IMR-90 (cell line): ENCODE results near the gene NRXN2. TPM values are rescaled to one million over a fixed set of nuclear protein-coding genes. Genes with fewer than 3 reads are reported as not detected.

ENCODE experiments used
- ATAC-seq: fragments of 200-7000 bp; cut with Tn5 transposase; 2 replicates; pipeline ENCODE4 v1.9.1; 2020; ENCODE audit warnings: low read depth, mild to moderate bottlenecking, moderate library complexity
- BruUV-seq: library from RNA; stranded (reverse); fragments of 400-500 nt; replicated peaks from 2 replicates; lab custom pipeline; 2021; lab: Mats Ljungman, UMichigan
- CTCF ChIA-PET: fragments of 300-600 bp; formaldehyde crosslinking; extraction: SDS; loops from one replicate; lab custom pipeline; 2021; ENCODE audit warnings: antibody characterized with exemption; lab: Yijun Ruan, JAX
- POLR2A ChIA-PET: fragments of 300-600 bp; sonication (Branson Sonifier 250); formaldehyde crosslinking; loops from one replicate; lab custom pipeline; 2022; ENCODE audit warnings: antibody characterized with exemption; ENCODE audit not compliant: unreplicated experiment; lab: Charles Lee
- DNase-seq: peaks from one replicate; pipeline ENCODE4 v3.0.0; 2013
- H2AFZ ChIP-seq: replicated peaks from 2 replicates; pipeline ENCODE3; 2013; ENCODE audit warnings: low read length, mild to moderate bottlenecking; ENCODE audit not compliant: poor library complexity
- H2AK5ac ChIP-seq: 2 replicates; pipeline ENCODE4 v1.6.1; 2013; ENCODE audit warnings: low read depth, low read length, inconsistent platforms
- H2AK9ac ChIP-seq: replicated peaks from 2 replicates; pipeline ENCODE3; 2013; ENCODE audit warnings: mild to moderate bottlenecking, low read depth, low read length, moderate library complexity; ENCODE audit not compliant: poor library complexity
- H2BK120ac ChIP-seq: 2 replicates; pipeline ENCODE4 v1.6.1; 2013; ENCODE audit warnings: low read depth, low read length, inconsistent platforms
- H2BK15ac ChIP-seq: 3 replicates; pipeline ENCODE4 v1.6.1; 2013; ENCODE audit warnings: low read depth, low read length, inconsistent platforms
- H2BK20ac ChIP-seq: 2 replicates; pipeline ENCODE4 v1.6.1; 2013; ENCODE audit warnings: low read depth, mild to moderate bottlenecking, inconsistent platforms, low read length, moderate library complexity
- H2BK5ac ChIP-seq: 2 replicates; pipeline ENCODE4 v1.6.1; 2013; ENCODE audit warnings: mild to moderate bottlenecking, low read depth, low read length, inconsistent platforms; ENCODE audit not compliant: poor library complexity, severe bottlenecking
- H3K14ac ChIP-seq: replicated peaks from 2 replicates; pipeline ENCODE4 v1.6.1; 2013; ENCODE audit warnings: low read depth, low read length, inconsistent platforms
- H3K18ac ChIP-seq: 2 replicates; pipeline ENCODE4 v1.6.1; 2013; ENCODE audit warnings: low read depth, low read length, control low read depth
- H3K23ac ChIP-seq: 2 replicates; pipeline ENCODE4 v1.6.1; 2013; ENCODE audit warnings: low read depth, low read length, inconsistent platforms
- H3K27ac ChIP-seq: 2 replicates; pipeline ENCODE4 v1.5.1; 2013; ENCODE audit warnings: mild to moderate bottlenecking, control low read depth, low read length; ENCODE audit not compliant: insufficient read depth
- H3K27me3 ChIP-seq: 2 replicates; pipeline ENCODE4 v1.6.1; 2013; ENCODE audit warnings: low read length; ENCODE audit not compliant: control insufficient read depth, insufficient read depth
- H3K36me3 ChIP-seq: 2 replicates; pipeline ENCODE4 v1.6.1; 2013; ENCODE audit warnings: low read length, mixed read lengths; ENCODE audit not compliant: control insufficient read depth, insufficient read depth
- H3K4ac ChIP-seq: 2 replicates; pipeline ENCODE4 v1.6.1; 2013; ENCODE audit warnings: low read depth, low read length, inconsistent platforms
- H3K4me1 ChIP-seq: 2 replicates; pipeline ENCODE4 v1.6.1; 2013; ENCODE audit warnings: low read length, mixed read lengths; ENCODE audit not compliant: control insufficient read depth, insufficient read depth
- H3K4me2 ChIP-seq: 2 replicates; pipeline ENCODE4 v1.6.1; 2013; ENCODE audit warnings: low read depth, mild to moderate bottlenecking, control low read depth, low read length, moderate library complexity
- H3K4me3 ChIP-seq: 2 replicates; pipeline ENCODE4 v1.5.1; 2013; ENCODE audit warnings: low read depth, mild to moderate bottlenecking, control low read depth, low read length, moderate library complexity; ENCODE audit not compliant: insufficient read depth
- H3K56ac ChIP-seq: 2 replicates; pipeline ENCODE4 v1.6.1; 2013; ENCODE audit warnings: low read length, inconsistent platforms; ENCODE audit not compliant: insufficient read depth; ENCODE audit errors: extremely low read depth
- H3K79me1 ChIP-seq, 2 experiments: 2 replicates each; pipeline ENCODE4 v1.6.1; 2013; ENCODE audit warnings: low read length in 2 of 2, inconsistent platforms in 1 of 2, low read depth in 1 of 2
- H3K9ac ChIP-seq: 2 replicates; pipeline ENCODE4 v1.6.1; 2013; ENCODE audit warnings: low read depth, low read length, control low read depth
- H3K9me1 ChIP-seq: 2 replicates; pipeline ENCODE4 v1.6.1; 2013; ENCODE audit warnings: low read length, inconsistent platforms; ENCODE audit not compliant: insufficient read depth
- H3K9me3 ChIP-seq: 2 replicates; pipeline ENCODE4 v1.6.1; 2013; ENCODE audit warnings: low read length; ENCODE audit not compliant: control insufficient read depth, insufficient read depth
- H4K20me1 ChIP-seq: 2 replicates; pipeline ENCODE4 v1.6.1; 2013; ENCODE audit warnings: low read length, inconsistent platforms; ENCODE audit not compliant: insufficient read depth
- H4K5ac ChIP-seq: 2 replicates; pipeline ENCODE4 v1.6.1; 2013; ENCODE audit warnings: mild to moderate bottlenecking, low read depth, low read length, control low read depth
- H4K8ac ChIP-seq, 2 experiments: 2 replicates each; pipeline ENCODE4 v1.6.1; 2013; ENCODE audit warnings: low read depth in 2 of 2, low read length in 2 of 2, control low read depth in 1 of 2, inconsistent platforms in 1 of 2
- H4K91ac ChIP-seq: 2 replicates; pipeline ENCODE4 v1.6.1; 2013; ENCODE audit warnings: low read depth, low read length, inconsistent platforms; ENCODE audit not compliant: insufficient read depth
- FOS ChIP-seq: fragments of 150-350 bp; IDR thresholded peaks from 2 replicates; pipeline ENCODE4 v1.6.1; 2016; ENCODE audit warnings: low read depth, low read length
- MAFK ChIP-seq: IDR thresholded peaks from 2 replicates; pipeline ENCODE4 v1.6.1; 2012; ENCODE audit warnings: low read depth, low read length, improper control_type of control experiment
- MAZ ChIP-seq: IDR thresholded peaks from 2 replicates; pipeline ENCODE4 v1.6.1; 2012; ENCODE audit warnings: low read depth, mild to moderate bottlenecking, low read length, improper control_type of control experiment, moderate library complexity, borderline replicate concordance
- MXI1 ChIP-seq: IDR thresholded peaks from 2 replicates; pipeline ENCODE4 v1.6.1; 2012; ENCODE audit warnings: low read depth, mild to moderate bottlenecking, low read length, moderate library complexity, borderline replicate concordance
- POLR2A ChIP-seq: IDR thresholded peaks from 2 replicates; pipeline ENCODE4 v1.6.1; 2012; ENCODE audit warnings: mild to moderate bottlenecking, low read depth, low read length
- RFX5 ChIP-seq: IDR thresholded peaks from 2 replicates; pipeline ENCODE4 v1.8.0; 2012; ENCODE audit warnings: low read depth, mild to moderate bottlenecking, low read length, moderate library complexity
- WGBS, 2 experiments: methylation state at CpG; one replicate each; pipeline versions ENCODE4 v1.1.5 to v1.1.7; 2013; ENCODE audit warnings: missing lambda C conversion rate in 2 of 2; ENCODE audit not compliant: insufficient read length in 1 of 2; ENCODE audit errors: extremely low coverage in 2 of 2; 5-methylcytosine and 5-hydroxymethylcytosine counted together
- dilution Hi-C: fragments of 300-500 bp; cut with HindIII; formaldehyde crosslinking; loops from one replicate; pipeline ENCODE4 v1.14.3; 2018; ENCODE audit warnings: low sequenced_read_pairs; ENCODE audit not compliant: unreplicated experiment
- in situ Hi-C: fragments of 300-500 bp; cut with MboI; formaldehyde crosslinking; loops from 3 replicates; pipeline ENCODE4 v1.14.3; 2019; ENCODE audit warnings: low sequenced_read_pairs, inconsistent platforms, mixed read lengths
- intact Hi-C: fragments of 100-400 bp; cut with micrococcal nuclease; formaldehyde crosslinking; loops from 2 replicates; pipeline ENCODE4 v1.10.0; 2022
- polyA plus RNA-seq, 3 experiments: library from polyadenylated mRNA; depleted of rRNA; stranded (reverse); fragments of >200 nt; gene quantifications; 2 replicates each; pipeline ENCODE4 v1.2.3, GENCODE V29; 2012; ENCODE audit warnings: low replicate concordance in 1 of 3
- total RNA-seq: library from RNA; depleted of rRNA; stranded (reverse); fragments of >200 nt; gene quantifications from 2 replicates; pipeline ENCODE4 v1.2.3, GENCODE V29; 2012

The NRXN2 gene
- total and polyA plus RNA-seq, 2 of the 4 experiments (the other 2 are of a cell fraction): 0.18 to 0.22 TPM

- ChIA-PET CTCF (interaction anchor here (0.5 kb wide), 1 partner anchor 162 kb away, joined by 3 read pairs; no protein-coding TSS in a partner anchor), POLR2A (no interaction called here)
- Histone ChIP-seq H3K9me1 (0 out of 2 replicates have a peak, but pooled peaks cover 3% of the 10 kb centered on the region), H3K27me3 (peaks cover 92% of the 10 kb centered on the region), H3K23ac (no peak overlapping the region), H2AFZ (no peak overlapping the region), H4K5ac (no peak overlapping the region), H3K14ac (no peak overlapping the region), H2BK120ac (no peak overlapping the region), H3K36me3 (no peaks in the 10 kb centered on the region), H3K56ac (no peak overlapping the region), H2BK15ac (no peak overlapping the region), H2AK5ac (no peak overlapping the region), H3K4me2 (no peak overlapping the region), H3K9ac (no peak overlapping the region), H2BK5ac (no peak overlapping the region), H3K4me1 (no peaks in the 10 kb centered on the region), H2AK9ac (peak overlapping the region; percentile 16), H4K20me1 (peaks cover 5% of the 10 kb centered on the region), H3K18ac (no peak overlapping the region), H4K8ac (no peak overlapping the region), H3K9me3 (peaks cover 5% of the 10 kb centered on the region; the same call in 1 of the 2 replicates), H2BK20ac (no peak overlapping the region), H3K4me3 (no peak overlapping the region), H3K27ac (no peak overlapping the region), H4K91ac (no peak overlapping the region), H3K4ac (no peak overlapping the region), H3K79me1 (no peaks in the 10 kb centered on the region)
- no TSS peak for BruUV-seq
- DNase-seq (no peak), ATAC-seq (no peak)
- TF ChIP-seq POLR2A: no peak
- no peak for TF ChIP-seq MAZ
- no peak for TF ChIP-seq FOS
- TF ChIP-seq MXI1: no peak
- TF ChIP-seq MAFK: no peak
- TF ChIP-seq RFX5: no peak
- intact Hi-C loops (no loop called here), dilution Hi-C loops (no loop called here), in situ Hi-C loops (no loop called here)
- WGBS, 2 experiments: 49% methylated on average over 8 of the region's 11 CpGs; no CpG with 5 or more reads in 1 of the 2 experiments
These were observed 81.2 kb downstream of the NRXN2 start for GRCh38 chr11:64641596-64642417.
